ENCODE data around the gene CIB2. TPM values are rescaled to one million over a fixed set of nuclear protein-coding genes. Genes with fewer than 3 reads are reported as not detected.

Gene CIB2
- total RNA-seq, 1 experiment from 2014 or later: 0.08 TPM

- no peak for DNase-seq (ENCODE audit: low read depth)
Measured at GRCh38 chr15:78087951-78088772, 43.1 kb downstream of the CIB2 start.

GRCh38 chr15:78085928-78086327, 45.3 kb downstream of the CIB2 start:
- DNase-seq (ENCODE audit: low read depth): no peak

GRCh38 chr15:78084449-78084750, 46.8 kb downstream of the CIB2 start:
- DNase-seq (ENCODE audit: low read depth): no peak

- DNase-seq (ENCODE audit: low read depth): no peak
Measured at GRCh38 chr15:78083687-78084448, 47.4 kb downstream of the CIB2 start.

- DNase-seq (ENCODE audit: low read depth): no peak
Measured at GRCh38 chr15:78083186-78083585, 48.1 kb downstream of the CIB2 start.

- no peak for DNase-seq (ENCODE audit: low read depth)
Measured at GRCh38 chr15:78082743-78083110, 48.5 kb downstream of the CIB2 start.

- DNase-seq (ENCODE audit: low read depth): no peak
Measured at GRCh38 chr15:78082106-78082742, 49.0 kb downstream of the CIB2 start.

- no peak for DNase-seq (ENCODE audit: low read depth)
Measured at GRCh38 chr15:78080088-78080460, 51.2 kb downstream of the CIB2 start.

GRCh38 chr15:78079298-78080087, 51.8 kb downstream of the CIB2 start:
- no peak for DNase-seq (ENCODE audit: low read depth)

GRCh38 chr15:78077871-78078210, 53.4 kb downstream of the CIB2 start:
- DNase-seq (ENCODE audit: low read depth): no peak

- DNase-seq (ENCODE audit: low read depth): peak; percentile 40
Measured at GRCh38 chr15:78077053-78077870, 54.0 kb downstream of the CIB2 start, which contains the start of gene TBC1D2B. TBC1D2B (minus strand) TSS chr15:78077711; CDS start chr15:78077652, 59 bp downstream.

- no peak for DNase-seq (ENCODE audit: low read depth)
Measured at GRCh38 chr15:78076231-78077052, 54.8 kb downstream of the CIB2 start.

- DNase-seq (ENCODE audit: low read depth): peak; percentile 84
Measured at GRCh38 chr15:78075490-78076230, 55.6 kb downstream of the CIB2 start.

- DNase-seq (ENCODE audit: low read depth): no peak
Measured at GRCh38 chr15:78073046-78073787, 58.0 kb downstream of the CIB2 start.

- no peak for DNase-seq (ENCODE audit: low read depth)
Measured at GRCh38 chr15:78072080-78072892, 59.0 kb downstream of the CIB2 start.

GRCh38 chr15:78071383-78071782, 59.9 kb downstream of the CIB2 start:
- DNase-seq (ENCODE audit: low read depth): no peak

GRCh38 chr15:78070049-78070700, 61.1 kb downstream of the CIB2 start:
- peak; percentile 69 for DNase-seq (ENCODE audit: low read depth)

All from HT1080 (cell line).